Measurements from ENCODE around the gene PDZD2.

DNA sequence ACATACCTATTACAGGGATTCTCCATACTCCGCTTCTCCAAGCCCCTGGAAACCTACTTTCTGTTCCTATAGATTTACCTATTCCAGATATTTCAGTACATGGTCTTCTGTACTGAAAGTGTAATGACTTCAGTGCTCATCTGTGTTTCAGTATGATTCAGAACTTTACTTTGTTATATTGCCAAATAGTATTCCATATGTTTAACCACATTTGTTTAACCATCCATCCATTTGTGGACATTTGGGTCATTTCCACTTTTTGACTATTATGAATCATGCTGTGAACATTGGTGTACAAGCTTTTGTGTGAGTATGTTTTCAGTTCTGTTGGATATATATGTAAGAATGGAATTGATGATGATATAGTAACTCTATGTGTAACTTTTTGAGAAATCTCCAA lies 188.9 kb downstream of the PDZD2 start:
- TF ChIP-seq POLR2A (IDR thresholded peaks at IDR 0.05; ENCODE audit: borderline replicate concordance, extremely low read depth, insufficient read depth, insufficient read length) (no peak), FOSL1 (IDR thresholded peaks at IDR 0.05; ENCODE audit: low read depth) (no peak), TCF7L2 (IDR thresholded peaks at IDR 0.05; ENCODE audit: borderline replicate concordance, extremely low read depth, insufficient read depth, insufficient read length) (no peak), POLR2AphosphoS5 (IDR thresholded peaks at IDR 0.05; ENCODE audit: low read depth, low read length) (no peak), YY1 (IDR thresholded peaks at IDR 0.05; ENCODE audit: extremely low read depth, insufficient replicate concordance, low read depth, low read length) (no peak), EZH2phosphoT487 (IDR thresholded peaks at IDR 0.05; ENCODE audit: borderline replicate concordance) (no peak)
- TF ChIP-seq, protein P1, sequence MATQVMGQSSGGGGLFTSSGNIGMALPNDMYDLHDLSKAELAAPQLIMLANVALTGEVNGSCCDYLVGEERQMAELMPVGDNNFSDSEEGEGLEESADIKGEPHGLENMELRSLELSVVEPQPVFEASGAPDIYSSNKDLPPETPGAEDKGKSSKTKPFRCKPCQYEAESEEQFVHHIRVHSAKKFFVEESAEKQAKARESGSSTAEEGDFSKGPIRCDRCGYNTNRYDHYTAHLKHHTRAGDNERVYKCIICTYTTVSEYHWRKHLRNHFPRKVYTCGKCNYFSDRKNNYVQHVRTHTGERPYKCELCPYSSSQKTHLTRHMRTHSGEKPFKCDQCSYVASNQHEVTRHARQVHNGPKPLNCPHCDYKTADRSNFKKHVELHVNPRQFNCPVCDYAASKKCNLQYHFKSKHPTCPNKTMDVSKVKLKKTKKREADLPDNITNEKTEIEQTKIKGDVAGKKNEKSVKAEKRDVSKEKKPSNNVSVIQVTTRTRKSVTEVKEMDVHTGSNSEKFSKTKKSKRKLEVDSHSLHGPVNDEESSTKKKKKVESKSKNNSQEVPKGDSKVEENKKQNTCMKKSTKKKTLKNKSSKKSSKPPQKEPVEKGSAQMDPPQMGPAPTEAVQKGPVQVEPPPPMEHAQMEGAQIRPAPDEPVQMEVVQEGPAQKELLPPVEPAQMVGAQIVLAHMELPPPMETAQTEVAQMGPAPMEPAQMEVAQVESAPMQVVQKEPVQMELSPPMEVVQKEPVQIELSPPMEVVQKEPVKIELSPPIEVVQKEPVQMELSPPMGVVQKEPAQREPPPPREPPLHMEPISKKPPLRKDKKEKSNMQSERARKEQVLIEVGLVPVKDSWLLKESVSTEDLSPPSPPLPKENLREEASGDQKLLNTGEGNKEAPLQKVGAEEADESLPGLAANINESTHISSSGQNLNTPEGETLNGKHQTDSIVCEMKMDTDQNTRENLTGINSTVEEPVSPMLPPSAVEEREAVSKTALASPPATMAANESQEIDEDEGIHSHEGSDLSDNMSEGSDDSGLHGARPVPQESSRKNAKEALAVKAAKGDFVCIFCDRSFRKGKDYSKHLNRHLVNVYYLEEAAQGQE (IDR thresholded peaks at IDR 0.05; ENCODE audit: low read depth): no peak
- TF ChIP-seq, protein P2, sequence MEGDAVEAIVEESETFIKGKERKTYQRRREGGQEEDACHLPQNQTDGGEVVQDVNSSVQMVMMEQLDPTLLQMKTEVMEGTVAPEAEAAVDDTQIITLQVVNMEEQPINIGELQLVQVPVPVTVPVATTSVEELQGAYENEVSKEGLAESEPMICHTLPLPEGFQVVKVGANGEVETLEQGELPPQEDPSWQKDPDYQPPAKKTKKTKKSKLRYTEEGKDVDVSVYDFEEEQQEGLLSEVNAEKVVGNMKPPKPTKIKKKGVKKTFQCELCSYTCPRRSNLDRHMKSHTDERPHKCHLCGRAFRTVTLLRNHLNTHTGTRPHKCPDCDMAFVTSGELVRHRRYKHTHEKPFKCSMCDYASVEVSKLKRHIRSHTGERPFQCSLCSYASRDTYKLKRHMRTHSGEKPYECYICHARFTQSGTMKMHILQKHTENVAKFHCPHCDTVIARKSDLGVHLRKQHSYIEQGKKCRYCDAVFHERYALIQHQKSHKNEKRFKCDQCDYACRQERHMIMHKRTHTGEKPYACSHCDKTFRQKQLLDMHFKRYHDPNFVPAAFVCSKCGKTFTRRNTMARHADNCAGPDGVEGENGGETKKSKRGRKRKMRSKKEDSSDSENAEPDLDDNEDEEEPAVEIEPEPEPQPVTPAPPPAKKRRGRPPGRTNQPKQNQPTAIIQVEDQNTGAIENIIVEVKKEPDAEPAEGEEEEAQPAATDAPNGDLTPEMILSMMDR (IDR thresholded peaks at IDR 0.05 in 2 of 3, conservative IDR thresholded peaks at IDR 0.05 in 1 of 3; ENCODE audit: borderline replicate concordance in 1 of 3, insufficient read depth in 1 of 3, low read depth in 2 of 3, low read length in 2 of 3): no peak
- TF ChIP-seq, protein P3, sequence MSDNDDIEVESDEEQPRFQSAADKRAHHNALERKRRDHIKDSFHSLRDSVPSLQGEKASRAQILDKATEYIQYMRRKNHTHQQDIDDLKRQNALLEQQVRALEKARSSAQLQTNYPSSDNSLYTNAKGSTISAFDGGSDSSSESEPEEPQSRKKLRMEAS (IDR thresholded peaks at IDR 0.05): no peak
